Measurements from ENCODE around the gene NACC2. TPM values are rescaled to one million over a fixed set of nuclear protein-coding genes. Genes with fewer than 3 reads are reported as not detected.

NACC2 gene
- total and polyA plus RNA-seq, 2 donors (not counting 1 experiment from before 2014, with no cell fraction given), result 12.3 to 18.2 TPM

DNA sequence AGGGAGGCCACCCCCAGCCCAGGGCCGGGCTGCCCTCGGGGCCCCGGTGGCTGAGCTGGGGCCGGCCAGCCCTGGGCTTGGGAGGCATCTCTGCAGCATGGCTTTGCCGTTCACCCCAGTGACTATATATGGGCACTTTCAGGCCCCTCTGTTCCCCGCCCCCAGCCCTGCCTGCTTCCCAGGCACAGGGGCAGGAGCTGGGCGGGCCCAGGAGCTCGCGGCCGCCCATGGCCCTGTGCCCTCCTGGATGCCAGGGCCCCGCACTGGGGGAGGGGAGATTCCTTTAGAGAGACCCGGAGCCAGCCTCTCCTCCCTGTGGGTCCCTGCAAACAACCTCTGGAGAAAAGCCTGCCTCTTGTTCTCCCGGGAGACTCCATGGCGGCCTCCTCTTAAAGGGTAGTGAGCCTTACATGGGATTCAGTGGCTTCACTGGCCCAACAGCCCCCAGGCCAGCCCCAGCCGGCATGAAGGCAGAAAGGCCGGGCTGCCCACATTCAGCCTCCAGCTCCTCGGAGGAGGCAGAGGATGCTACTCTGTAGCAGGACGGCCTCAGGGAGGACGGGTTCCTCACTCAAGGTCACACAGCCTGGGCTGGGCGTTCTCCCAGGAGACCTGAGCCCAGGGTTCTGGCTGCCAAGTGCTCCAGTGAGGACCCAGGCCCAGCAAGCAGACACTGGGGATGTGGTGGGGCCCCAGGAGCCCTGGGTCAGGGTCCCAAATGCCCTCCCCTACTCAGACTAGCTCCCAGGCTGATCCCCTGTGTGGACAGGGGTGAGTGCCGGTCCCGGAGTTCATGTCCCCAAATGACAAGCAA is 4.1 kb downstream of the NACC2 start:
- H3K4me2 ChIP-seq (ENCODE audit: extremely low read depth, insufficient read depth, low read length), result no peak overlapping the region
- TF ChIP-seq, protein P1, sequence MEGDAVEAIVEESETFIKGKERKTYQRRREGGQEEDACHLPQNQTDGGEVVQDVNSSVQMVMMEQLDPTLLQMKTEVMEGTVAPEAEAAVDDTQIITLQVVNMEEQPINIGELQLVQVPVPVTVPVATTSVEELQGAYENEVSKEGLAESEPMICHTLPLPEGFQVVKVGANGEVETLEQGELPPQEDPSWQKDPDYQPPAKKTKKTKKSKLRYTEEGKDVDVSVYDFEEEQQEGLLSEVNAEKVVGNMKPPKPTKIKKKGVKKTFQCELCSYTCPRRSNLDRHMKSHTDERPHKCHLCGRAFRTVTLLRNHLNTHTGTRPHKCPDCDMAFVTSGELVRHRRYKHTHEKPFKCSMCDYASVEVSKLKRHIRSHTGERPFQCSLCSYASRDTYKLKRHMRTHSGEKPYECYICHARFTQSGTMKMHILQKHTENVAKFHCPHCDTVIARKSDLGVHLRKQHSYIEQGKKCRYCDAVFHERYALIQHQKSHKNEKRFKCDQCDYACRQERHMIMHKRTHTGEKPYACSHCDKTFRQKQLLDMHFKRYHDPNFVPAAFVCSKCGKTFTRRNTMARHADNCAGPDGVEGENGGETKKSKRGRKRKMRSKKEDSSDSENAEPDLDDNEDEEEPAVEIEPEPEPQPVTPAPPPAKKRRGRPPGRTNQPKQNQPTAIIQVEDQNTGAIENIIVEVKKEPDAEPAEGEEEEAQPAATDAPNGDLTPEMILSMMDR (conservative IDR thresholded peaks at IDR 0.05 in 1 of 2, IDR thresholded peaks at IDR 0.05 in 1 of 2; ENCODE audit: low read depth in 1 of 2, low read length in 2 of 2), result no peak
- no peak for TF ChIP-seq EZH2 (IDR thresholded peaks at IDR 0.05; ENCODE audit: low read length, missing control alignments)
- H3K9me3 ChIP-seq (ENCODE audit: control insufficient read depth, insufficient read depth, low read depth, low read length), result no peaks in the 10 kb centered on the region
- H3K4me1 ChIP-seq (ENCODE audit: control insufficient read depth, extremely low read depth, insufficient read depth, low read length), result peaks cover 8% of the 10 kb centered on the region
- H3K9ac ChIP-seq (ENCODE audit: insufficient read depth, low read length), result peak overlapping the region; percentile 0
- H3K27me3 ChIP-seq (ENCODE audit: control insufficient read depth, insufficient read depth, low read length), result no peaks in the 10 kb centered on the region
- H3K36me3 ChIP-seq (ENCODE audit: control insufficient read depth, insufficient read depth, low read length), result peaks cover 4% of the 10 kb centered on the region
- no peak overlapping the region for H3K27ac ChIP-seq (ENCODE audit: insufficient read depth, low read length)
- peak in 1 of 2 donors; percentile 44 for DNase-seq (ENCODE audit: low read depth in 2 of 2)
- no peak overlapping the region for H3K4me3 ChIP-seq (replicated peaks in 1 of 4; ENCODE audit: control extremely low read depth in 1 of 4, insufficient read depth in 1 of 4, low read depth in 3 of 4, low read length in 4 of 4)
- H4K20me1 ChIP-seq (ENCODE audit: control insufficient read depth, extremely low read depth, insufficient read depth, low read length), result no peaks in the 10 kb centered on the region
- no peak overlapping the region for H2AFZ ChIP-seq (ENCODE audit: low read length)
- H3K79me2 ChIP-seq (ENCODE audit: control insufficient read depth, insufficient read depth, low read length), result peaks cover 75% of the 10 kb centered on the region

DNA sequence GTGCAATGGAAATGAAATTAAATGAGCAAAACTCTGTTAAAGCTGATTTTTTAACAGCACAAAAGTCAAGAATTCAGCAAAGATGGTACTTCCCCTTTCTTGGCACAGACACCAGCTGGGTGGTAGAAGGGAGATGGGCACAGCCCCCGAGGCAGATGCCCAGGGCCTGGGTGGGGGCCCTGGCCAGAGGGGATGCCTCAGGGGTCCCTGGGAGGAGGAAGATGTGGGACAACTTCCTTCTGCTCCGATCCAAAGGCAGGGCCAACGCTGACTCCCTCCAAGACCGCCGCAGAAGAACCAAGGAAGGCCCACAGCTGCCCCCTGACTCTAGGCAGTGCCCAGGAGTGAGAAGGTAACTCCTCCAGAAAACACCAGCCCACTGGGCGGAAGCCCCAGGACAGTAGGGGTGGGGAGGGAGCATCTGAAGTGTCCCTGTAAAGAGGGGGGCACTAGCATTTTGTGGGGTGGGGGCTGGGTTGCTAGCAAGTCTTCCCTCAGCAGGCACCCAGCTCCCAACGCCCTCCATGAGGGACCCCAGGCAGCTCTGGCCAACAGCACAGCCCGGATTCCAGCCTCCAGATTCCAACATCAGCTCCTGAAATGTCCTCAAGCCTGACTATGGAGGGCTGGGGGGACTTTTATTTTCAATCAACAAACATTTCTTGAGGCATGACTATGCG is 4.9 kb downstream of the NACC2 start:
- H3K4me3 ChIP-seq (replicated peaks in 1 of 4; ENCODE audit: control extremely low read depth in 1 of 4, insufficient read depth in 1 of 4, low read depth in 3 of 4, low read length in 4 of 4), result no peak overlapping the region
- H3K27ac ChIP-seq (ENCODE audit: insufficient read depth, low read length), result no peak overlapping the region
- no peaks in the 10 kb centered on the region for H3K9me3 ChIP-seq (ENCODE audit: control insufficient read depth, insufficient read depth, low read depth, low read length)
- H4K20me1 ChIP-seq (ENCODE audit: control insufficient read depth, extremely low read depth, insufficient read depth, low read length), result no peaks in the 10 kb centered on the region
- no peaks in the 10 kb centered on the region for H3K27me3 ChIP-seq (ENCODE audit: control insufficient read depth, insufficient read depth, low read length)
- peaks cover 7% of the 10 kb centered on the region for H3K4me1 ChIP-seq (ENCODE audit: control insufficient read depth, extremely low read depth, insufficient read depth, low read length)
- H3K36me3 ChIP-seq (ENCODE audit: control insufficient read depth, insufficient read depth, low read length), result peaks cover 4% of the 10 kb centered on the region
- no peak overlapping the region for H2AFZ ChIP-seq (ENCODE audit: low read length)
- no peak overlapping the region for H3K4me2 ChIP-seq (ENCODE audit: extremely low read depth, insufficient read depth, low read length)
- H3K79me2 ChIP-seq (ENCODE audit: control insufficient read depth, insufficient read depth, low read length), result peaks cover 75% of the 10 kb centered on the region
- H3K9ac ChIP-seq (ENCODE audit: insufficient read depth, low read length), result no peak overlapping the region
- no peak for DNase-seq (ENCODE audit: low read depth in 2 of 2)
- no peak for TF ChIP-seq EZH2 (IDR thresholded peaks at IDR 0.05; ENCODE audit: low read length, missing control alignments)
- TF ChIP-seq, protein P1 (conservative IDR thresholded peaks at IDR 0.05 in 1 of 2, IDR thresholded peaks at IDR 0.05 in 1 of 2; ENCODE audit: low read depth in 1 of 2, low read length in 2 of 2), result no peak

DNA sequence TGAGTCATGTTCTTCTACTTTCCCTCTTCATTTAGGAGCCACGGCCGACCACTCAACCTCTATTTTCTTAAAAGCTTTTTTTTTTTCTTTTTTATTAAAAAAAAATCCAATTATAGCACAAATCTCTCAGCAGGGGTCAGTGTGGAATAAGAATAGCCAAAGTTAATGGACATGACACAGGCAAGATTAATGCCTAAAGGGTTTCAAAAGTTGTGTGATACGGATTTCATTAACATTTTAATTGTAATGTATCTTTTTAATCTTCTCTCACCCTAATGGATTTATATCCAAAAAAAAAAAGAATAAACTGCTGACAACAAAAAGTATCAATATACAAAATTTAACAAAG is 5.4 kb downstream of the NACC2 start:
- Histone ChIP-seq H3K4me3 (replicated peaks in 1 of 4; ENCODE audit: control extremely low read depth in 1 of 4, insufficient read depth in 1 of 4, low read depth in 3 of 4, low read length in 4 of 4) (no peak overlapping the region), H3K79me2 (ENCODE audit: control insufficient read depth, insufficient read depth, low read length) (peaks cover 75% of the 10 kb centered on the region), H3K36me3 (ENCODE audit: control insufficient read depth, insufficient read depth, low read length) (peaks cover 4% of the 10 kb centered on the region), H3K27ac (ENCODE audit: insufficient read depth, low read length) (no peak overlapping the region), H3K27me3 (ENCODE audit: control insufficient read depth, insufficient read depth, low read length) (no peaks in the 10 kb centered on the region), H3K4me1 (ENCODE audit: control insufficient read depth, extremely low read depth, insufficient read depth, low read length) (peaks cover 7% of the 10 kb centered on the region), H3K9me3 (ENCODE audit: control insufficient read depth, insufficient read depth, low read depth, low read length) (no peaks in the 10 kb centered on the region), H2AFZ (ENCODE audit: low read length) (no peak overlapping the region), H3K9ac (ENCODE audit: insufficient read depth, low read length) (no peak overlapping the region), H4K20me1 (ENCODE audit: control insufficient read depth, extremely low read depth, insufficient read depth, low read length) (no peaks in the 10 kb centered on the region), H3K4me2 (ENCODE audit: extremely low read depth, insufficient read depth, low read length) (no peak overlapping the region)
- TF ChIP-seq, protein P1 (conservative IDR thresholded peaks at IDR 0.05 in 1 of 2, IDR thresholded peaks at IDR 0.05 in 1 of 2; ENCODE audit: low read depth in 1 of 2, low read length in 2 of 2), result peak; percentile 36 to 45
- no peak for TF ChIP-seq EZH2 (IDR thresholded peaks at IDR 0.05; ENCODE audit: low read length, missing control alignments)
- peak; percentile 35 to 70 for DNase-seq (ENCODE audit: low read depth in 2 of 2)

All from fibroblast of lung (primary cell).